ENCODE measurements around the gene ADAMTS20.

ADAMTS20 gene

GRCh38 chr12:43312991-43313505 is 239.0 kb downstream of the ADAMTS20 start:
- Histone ChIP-seq H3K9me3 (ENCODE audit: insufficient read depth, low read length) (no peaks in the 10 kb centered on the region), H3K4me3 (ENCODE audit: insufficient read depth, low read length, poor library complexity, severe bottlenecking) (no peak overlapping the region), H3K9me2 (replicated peaks; ENCODE audit: insufficient read depth, low read length) (no peaks in the 10 kb centered on the region), H3K79me2 (ENCODE audit: insufficient read depth, low read length) (no peaks in the 10 kb centered on the region), H4K20me1 (ENCODE audit: low read depth, low read length) (no peaks in the 10 kb centered on the region), H3F3A (ENCODE audit: insufficient read depth) (no peaks in the 10 kb centered on the region), H3K27ac (ENCODE audit: low read depth, low read length) (no peak overlapping the region), H3K4me2 (ENCODE audit: low read depth, low read length, poor library complexity, severe bottlenecking) (no peak overlapping the region), H3K27me3 (ENCODE audit: low read length) (no peaks in the 10 kb centered on the region), H3K9ac (ENCODE audit: low read length) (no peak overlapping the region), H3K36me3 (ENCODE audit: low read length) (no peaks in the 10 kb centered on the region), H2AFZ (ENCODE audit: low read depth, low read length, severe bottlenecking) (no peak overlapping the region)
- no peak for TF ChIP-seq CTCF (IDR thresholded peaks at IDR 0.05; ENCODE audit: insufficient read depth, low read length, poor library complexity, severe bottlenecking)

- Histone ChIP-seq H3K4me2 (ENCODE audit: low read depth, low read length, poor library complexity, severe bottlenecking) (no peak overlapping the region), H3K9me3 (ENCODE audit: insufficient read depth, low read length) (no peaks in the 10 kb centered on the region), H3K27me3 (ENCODE audit: low read length) (no peaks in the 10 kb centered on the region), H4K20me1 (ENCODE audit: low read depth, low read length) (no peaks in the 10 kb centered on the region), H3K4me3 (ENCODE audit: insufficient read depth, low read length, poor library complexity, severe bottlenecking) (no peak overlapping the region), H3K79me2 (ENCODE audit: insufficient read depth, low read length) (no peaks in the 10 kb centered on the region), H3K36me3 (ENCODE audit: low read length) (no peaks in the 10 kb centered on the region), H3F3A (ENCODE audit: insufficient read depth) (no peaks in the 10 kb centered on the region), H3K9me2 (replicated peaks; ENCODE audit: insufficient read depth, low read length) (no peaks in the 10 kb centered on the region), H3K9ac (ENCODE audit: low read length) (no peak overlapping the region), H2AFZ (ENCODE audit: low read depth, low read length, severe bottlenecking) (no peak overlapping the region), H3K27ac (ENCODE audit: low read depth, low read length) (no peak overlapping the region)
- no peak for TF ChIP-seq CTCF (IDR thresholded peaks at IDR 0.05; ENCODE audit: insufficient read depth, low read length, poor library complexity, severe bottlenecking)
- TF ChIP-seq EZH2phosphoT487 (conservative IDR thresholded peaks at IDR 0.05; ENCODE audit: low read length): no peak
Observed at GRCh38 chr12:43310596-43310995, 241.4 kb downstream of the ADAMTS20 start.

DNA sequence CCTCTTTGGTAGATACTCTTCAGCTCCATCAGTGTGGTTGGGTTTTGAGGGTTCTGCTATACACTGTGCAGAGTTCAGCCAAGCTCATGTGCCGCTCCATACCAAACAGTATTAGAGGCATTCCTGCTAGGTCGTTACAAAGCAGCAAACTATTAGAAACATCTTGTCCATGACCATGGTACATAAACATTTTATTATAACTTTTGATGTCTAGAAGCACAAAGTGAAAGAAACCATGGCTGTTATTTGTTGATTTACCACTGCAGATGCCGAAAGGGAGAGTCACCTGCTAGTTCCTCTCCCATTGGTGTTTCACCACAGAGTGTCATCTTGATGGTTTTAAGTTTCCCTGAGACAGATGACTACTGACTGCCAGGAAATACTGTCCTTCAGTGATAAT is 242.0 kb downstream of the ADAMTS20 start:
- Histone ChIP-seq H3K4me3 (ENCODE audit: insufficient read depth, low read length, poor library complexity, severe bottlenecking) (no peak overlapping the region), H3F3A (ENCODE audit: insufficient read depth) (no peaks in the 10 kb centered on the region), H3K36me3 (ENCODE audit: low read length) (no peaks in the 10 kb centered on the region), H2AFZ (ENCODE audit: low read depth, low read length, severe bottlenecking) (no peak overlapping the region), H3K9me2 (replicated peaks; ENCODE audit: insufficient read depth, low read length) (no peaks in the 10 kb centered on the region), H3K9ac (ENCODE audit: low read length) (no peak overlapping the region), H3K4me2 (ENCODE audit: low read depth, low read length, poor library complexity, severe bottlenecking) (no peak overlapping the region), H3K9me3 (ENCODE audit: insufficient read depth, low read length) (no peaks in the 10 kb centered on the region), H3K79me2 (ENCODE audit: insufficient read depth, low read length) (no peaks in the 10 kb centered on the region), H4K20me1 (ENCODE audit: low read depth, low read length) (no peaks in the 10 kb centered on the region), H3K27me3 (ENCODE audit: low read length) (no peaks in the 10 kb centered on the region), H3K27ac (ENCODE audit: low read depth, low read length) (no peak overlapping the region)
- TF ChIP-seq EZH2phosphoT487 (conservative IDR thresholded peaks at IDR 0.05; ENCODE audit: low read length): no peak
- TF ChIP-seq CTCF (IDR thresholded peaks at IDR 0.05; ENCODE audit: insufficient read depth, low read length, poor library complexity, severe bottlenecking): no peak
